NB4 (cell line): ENCODE data around the gene LNX2.

Experiments
- CTCF ChIP-seq: IDR thresholded peaks from one replicate; pipeline ENCODE4 v1.5.1; 2012; ENCODE audit warnings: low read depth, low read length
- POLR2A ChIP-seq: IDR thresholded peaks from 2 replicates; pipeline ENCODE4 v1.6.1; 2011; ENCODE audit warnings: mild to moderate bottlenecking; ENCODE audit not compliant: insufficient read length; ENCODE audit errors: extremely low read depth

GRCh38 chr13:27551562-27551961, 68.8 kb downstream of the LNX2 start:
- TF ChIP-seq CTCF (no peak), POLR2A (no peak)
